Measurements from ENCODE around the gene SLC7A14. TPM values are rescaled to one million over a fixed set of nuclear protein-coding genes. Genes with fewer than 3 reads are reported as not detected.
A peak's percentile ranks its signal among the peaks of the same experiment; 100 is the strongest.
"Not testable (repeated sequence)": the region's sequence is repeated elsewhere in the genome, so short reads cannot be mapped to it uniquely, and the experiment has no call there.

The SLC7A14 gene
- polyA plus RNA-seq, 2 of the 4 experiments (the other 2 are of a cell fraction), result not detected

GRCh38 chr3:170572665-170573253 lies 13.1 kb downstream of the SLC7A14 start:
- ATAC-seq (peak in 1 of 2 experiments; percentile 64; a peak in 2 of 6 replicates), DNase-seq (ENCODE audit: low read depth in 1 of 2, low spot score in 1 of 2) (peak in 1 of 2 experiments; percentile 9), FAIRE-seq (no peak)
- Histone ChIP-seq H3K27ac (no peak overlapping the region), H3K9me3 (no peaks in the 10 kb centered on the region), H3K4me3 (no peak overlapping the region), H3K4me1 (peaks cover 8% of the 10 kb centered on the region; the same call in 2 of the 3 replicates), H3K4me2 (peak overlapping the region; percentile 27)
- CTCF ChIA-PET, result no interaction called here
- POLR2A ChIA-PET, result no interaction called here
- TF ChIP-seq TP53 (CRISPR knock-in tag; IDR thresholded peaks at IDR 0.05) (no peak), POLR2AphosphoS2 (conservative IDR thresholded peaks at IDR 0.05; ENCODE audit: low read length) (no peak), BHLHE40 (IDR thresholded peaks at IDR 0.05; ENCODE audit: low read depth, low read length) (no peak), FOSL2 (IDR thresholded peaks at IDR 0.05) (no peak), FOSL2 (CRISPR knock-in tag; IDR thresholded peaks at IDR 0.05) (peak; percentile 72; the same call in 1 of the 2 replicates)
- WGBS (ENCODE audit: missing lambda C conversion rate), result 22% methylated on average over 3 of the region's 3 CpGs

- H3K4me2 ChIP-seq; FAIRE-seq; H3K4me1 ChIP-seq; H3K27ac ChIP-seq; POLR2A ChIA-PET; DNase-seq (ENCODE audit: low read depth in 1 of 2, low spot score in 1 of 2); H3K9me3 ChIP-seq; ATAC-seq; CTCF ChIA-PET; H3K4me3 ChIP-seq: not testable (repeated sequence)
- WGBS (ENCODE audit: missing lambda C conversion rate), result no CpG with 5 or more reads among the region's 1 CpG
Observed at GRCh38 chr3:170567598-170567997, 18.3 kb downstream of the SLC7A14 start.

- WGBS (ENCODE audit: missing lambda C conversion rate), result 94% methylated on average over 2 of the region's 2 CpGs
- ChIA-PET CTCF (interaction anchor here (1.5 kb wide), 1 partner anchor 10 kb away, joined by 4 read pairs; no protein-coding TSS in a partner anchor), POLR2A (no interaction called here)
- no peak for FAIRE-seq
- Histone ChIP-seq H3K9me3 (no peaks in the 10 kb centered on the region), H3K4me3 (no peak overlapping the region), H3K4me2 (no peak overlapping the region), H3K4me1 (no peaks in the 10 kb centered on the region), H3K27ac (no peak overlapping the region)
- TF ChIP-seq RAD21 (conservative IDR thresholded peaks at IDR 0.05 in 1 of 2, IDR thresholded peaks at IDR 0.05 in 1 of 2), result no peak
- TF ChIP-seq CTCF (IDR thresholded peaks at IDR 0.05), result no peak
- TF ChIP-seq FOSL2 (IDR thresholded peaks at IDR 0.05), result no peak
- TF ChIP-seq FOSL2 (CRISPR knock-in tag; IDR thresholded peaks at IDR 0.05), result no peak
- no peak for TF ChIP-seq HDAC2 (IDR thresholded peaks at IDR 0.05)
- no peak for TF ChIP-seq MYC (IDR thresholded peaks at IDR 0.05; ENCODE audit: borderline replicate concordance, low read length)
- TF ChIP-seq HMGXB4 (CRISPR knock-in tag; IDR thresholded peaks at IDR 0.05; ENCODE audit: borderline replicate concordance), result no peak
- no peak for ATAC-seq
- DNase-seq (ENCODE audit: low read depth in 1 of 2, low spot score in 1 of 2), result no peak
Observed at GRCh38 chr3:170566413-170566812, 19.5 kb downstream of the SLC7A14 start.

GRCh38 chr3:170565495-170565894 lies 20.4 kb downstream of the SLC7A14 start:
- Histone ChIP-seq H3K27ac (no peak overlapping the region), H3K9me3 (no peaks in the 10 kb centered on the region), H3K4me2 (no peak overlapping the region), H3K4me3 (no peak overlapping the region), H3K4me1 (no peaks in the 10 kb centered on the region)
- 59% methylated on average over 2 of the region's 2 CpGs for WGBS (ENCODE audit: missing lambda C conversion rate)
- ATAC-seq (no peak), DNase-seq (ENCODE audit: low read depth in 1 of 2, low spot score in 1 of 2) (no peak), FAIRE-seq (no peak)
- no peak for TF ChIP-seq MAZ (IDR thresholded peaks at IDR 0.05; ENCODE audit: borderline replicate concordance, low read depth, low read length)
- TF ChIP-seq NR3C1 (IDR thresholded peaks at IDR 0.05), result no peak
- no peak for TF ChIP-seq PBX3 (IDR thresholded peaks at IDR 0.05)
- no peak for TF ChIP-seq RFX5 (IDR thresholded peaks at IDR 0.05)
- ChIA-PET POLR2A (no interaction called here), CTCF (interaction anchor here (1.5 kb wide), 1 partner anchor 11 kb away, joined by 4 read pairs; no protein-coding TSS in a partner anchor)
